ENCODE measurements around the gene ELANE.
A peak's percentile ranks its signal among the peaks of the same experiment; 100 is the strongest.
"Not testable (repeated sequence)": the region's sequence is repeated elsewhere in the genome, so short reads cannot be mapped to it uniquely, and the experiment has no call there.

The ELANE gene

GRCh38 chr19:842802-843179 lies 9.3 kb upstream of the ELANE start:
- DNase-seq (ENCODE audit: low spot score): not testable (repeated sequence)

GRCh38 chr19:843180-843835 lies 8.8 kb upstream of the ELANE start:
- no peak for DNase-seq (ENCODE audit: low spot score)

GRCh38 chr19:843836-844545 lies 8.1 kb upstream of the ELANE start:
- no peak for DNase-seq (ENCODE audit: low spot score)

- DNase-seq (ENCODE audit: low spot score): no peak
Observed at GRCh38 chr19:844546-844971, 7.5 kb upstream of the ELANE start.

- no peak for DNase-seq (ENCODE audit: low spot score)
Observed at GRCh38 chr19:845707-846521, 6.2 kb upstream of the ELANE start.

- no peak for DNase-seq (ENCODE audit: low spot score)
Observed at GRCh38 chr19:848386-848921, 3.6 kb upstream of the ELANE start.

- not testable (repeated sequence) for DNase-seq (ENCODE audit: low spot score)
Observed at GRCh38 chr19:849195-849594, 2.9 kb upstream of the ELANE start.

- DNase-seq (ENCODE audit: low spot score): peak; percentile 32
Observed at GRCh38 chr19:850221-850978, 1.7 kb upstream of the ELANE start.

- DNase-seq (ENCODE audit: low spot score): no peak
Observed at GRCh38 chr19:850979-851335, 1.1 kb upstream of the ELANE start.

GRCh38 chr19:853014-853585 lies 997 bp downstream of the ELANE start:
- DNase-seq (ENCODE audit: low spot score): no peak

GRCh38 chr19:853614-854220 lies 1.6 kb downstream of the ELANE start:
- not testable (repeated sequence) for DNase-seq (ENCODE audit: low spot score)

GRCh38 chr19:854549-854948 lies 2.4 kb downstream of the ELANE start:
- no peak for DNase-seq (ENCODE audit: low spot score)

- DNase-seq (ENCODE audit: low spot score): no peak
Observed at GRCh38 chr19:855142-855541, 3.0 kb downstream of the ELANE start.

GRCh38 chr19:855566-856120 lies 3.5 kb downstream of the ELANE start:
- no peak for DNase-seq (ENCODE audit: low spot score)

- DNase-seq (ENCODE audit: low spot score): no peak
Observed at GRCh38 chr19:858284-858683, 6.2 kb downstream of the ELANE start.

GRCh38 chr19:858868-859843 lies 7.1 kb downstream of the ELANE start, which contains the start of gene CFD:
Gene CFD, plus strand, starts transcription at chr19:859664. Its CDS starts 26 bp downstream, at chr19:859690.
- DNase-seq (ENCODE audit: low spot score): no peak

- DNase-seq (ENCODE audit: low spot score): no peak
Observed at GRCh38 chr19:861141-861755, 9.1 kb downstream of the ELANE start.

- no peak for DNase-seq (ENCODE audit: low spot score)
Observed at GRCh38 chr19:861756-862580, 9.9 kb downstream of the ELANE start.
